ENCODE data around the gene ANKEF1.

ANKEF1 gene

DNA sequence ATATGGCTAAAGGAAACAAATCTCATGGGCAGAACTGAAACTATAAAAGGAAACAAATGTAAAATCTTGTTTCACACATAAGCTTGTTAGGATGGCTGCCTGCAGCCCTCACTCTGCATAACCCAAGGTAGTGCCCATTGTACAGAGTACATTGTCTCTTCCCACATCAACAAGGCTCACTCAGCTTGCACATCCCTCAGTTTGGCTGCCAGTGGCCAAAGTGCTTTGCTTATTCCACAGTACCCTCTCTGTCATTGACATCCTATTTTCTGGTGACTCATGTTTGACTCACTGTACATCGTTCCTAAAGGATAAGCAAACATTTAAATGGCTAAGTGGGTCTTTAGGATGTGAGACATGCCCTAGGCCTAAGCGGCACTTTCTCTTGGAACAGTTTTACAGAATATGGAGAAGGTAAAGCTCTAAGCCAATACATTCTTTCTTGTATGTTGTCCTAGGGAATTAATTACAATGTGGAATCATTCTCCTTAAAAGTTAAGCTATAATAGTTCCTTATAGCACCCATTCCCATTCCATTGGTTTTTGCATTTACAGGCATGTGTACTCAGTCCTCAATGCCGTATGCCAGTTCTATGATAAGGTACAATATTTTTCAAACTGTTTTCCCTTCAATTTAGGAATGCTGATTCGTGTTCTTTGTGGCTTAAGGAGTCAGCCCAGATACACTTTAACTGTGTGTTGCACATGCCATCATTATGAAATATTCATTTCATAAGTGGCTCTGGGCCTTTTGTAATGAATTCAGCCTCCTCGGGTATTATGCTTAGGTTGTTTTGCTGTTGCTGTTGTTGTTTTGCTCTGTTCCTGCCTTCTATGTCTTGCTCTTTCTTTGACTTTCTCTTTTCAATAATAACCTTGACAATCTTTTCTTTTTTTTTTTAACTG lies 5.5 kb downstream of the ANKEF1 start:
- no peaks in the 10 kb centered on the region for H3K27me3 ChIP-seq (ENCODE audit: control insufficient read depth, insufficient read depth, low read length)
- no peaks in the 10 kb centered on the region for H3K36me3 ChIP-seq (ENCODE audit: control insufficient read depth, insufficient read depth, low read length)
- H3K9ac ChIP-seq (ENCODE audit: low read length) = no peak overlapping the region
- no peaks in the 10 kb centered on the region for H3K4me1 ChIP-seq (ENCODE audit: control insufficient read depth, insufficient read depth, low read length)
- H3K27ac ChIP-seq (ENCODE audit: low read depth, low read length) = no peak overlapping the region
- no peak overlapping the region for H3K4me3 ChIP-seq (ENCODE audit: low read length)

DNA sequence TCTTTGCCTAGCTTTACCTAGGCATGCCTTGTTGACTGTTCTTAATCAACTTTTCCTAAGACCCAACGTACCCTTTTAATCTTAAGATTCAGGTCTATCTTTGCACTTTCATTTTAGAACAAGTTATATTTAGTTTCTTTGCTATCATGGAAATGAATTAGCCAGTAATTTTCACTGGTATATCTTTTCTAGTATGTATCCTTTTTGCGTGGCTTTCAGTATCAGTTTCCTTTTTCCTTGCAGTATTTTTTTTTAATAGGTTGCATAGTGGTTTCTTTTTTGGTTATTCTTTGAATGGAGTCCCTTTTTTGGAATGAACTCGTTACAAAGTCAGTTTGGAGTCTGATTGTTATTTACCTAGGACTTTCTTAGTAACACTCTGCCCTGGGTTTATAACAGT lies 7.3 kb downstream of the ANKEF1 start:
- no peak overlapping the region for H3K4me3 ChIP-seq (ENCODE audit: low read length)
- H3K27ac ChIP-seq (ENCODE audit: low read depth, low read length) = no peak overlapping the region
- no peaks in the 10 kb centered on the region for H3K4me1 ChIP-seq (ENCODE audit: control insufficient read depth, insufficient read depth, low read length)
- H3K36me3 ChIP-seq (ENCODE audit: control insufficient read depth, insufficient read depth, low read length) = no peaks in the 10 kb centered on the region
- no peak overlapping the region for H3K9ac ChIP-seq (ENCODE audit: low read length)
- no peaks in the 10 kb centered on the region for H3K27me3 ChIP-seq (ENCODE audit: control insufficient read depth, insufficient read depth, low read length)

DNA sequence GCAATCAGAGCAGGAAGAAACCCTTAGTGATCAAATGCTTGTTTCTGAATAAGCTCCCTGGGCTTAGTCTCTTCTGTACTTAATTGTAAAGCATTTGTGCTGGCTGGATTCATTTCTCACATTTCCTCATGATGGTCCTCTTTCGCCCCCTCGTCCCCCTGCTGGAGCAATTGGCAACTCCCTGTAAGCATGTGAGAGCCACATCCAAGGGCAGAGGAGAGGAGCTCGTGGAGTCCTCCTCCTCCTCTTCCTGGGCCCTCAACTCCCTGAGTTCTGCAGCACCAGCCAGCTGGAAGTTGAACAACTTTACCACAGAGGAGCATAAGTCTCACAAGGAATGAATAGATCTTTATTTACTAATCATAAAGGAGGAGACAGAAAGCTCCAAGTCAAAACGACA lies 12.6 kb downstream of the ANKEF1 start:
- no peaks in the 10 kb centered on the region for H3K36me3 ChIP-seq (ENCODE audit: control insufficient read depth, insufficient read depth, low read length)

DNA sequence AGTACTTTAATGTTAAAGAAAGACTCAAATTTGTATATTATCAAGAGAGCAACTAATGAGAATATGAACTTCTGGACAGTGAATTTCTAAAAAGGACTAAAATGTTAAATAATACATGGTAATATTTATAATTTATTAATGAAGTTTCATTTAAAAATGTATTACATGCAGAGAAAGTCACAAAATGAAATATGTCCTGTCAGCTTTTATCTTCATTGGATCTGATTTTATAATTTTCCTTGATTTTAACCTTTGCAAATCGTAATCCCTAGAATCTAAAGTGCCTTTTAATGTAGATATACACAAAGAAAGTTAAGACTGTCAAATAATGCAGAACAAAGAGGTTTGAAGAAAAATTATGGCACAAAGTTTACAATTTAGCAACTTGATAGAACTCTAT lies 16.4 kb downstream of the ANKEF1 start:
- Histone ChIP-seq H3K9ac (ENCODE audit: low read length) (no peak overlapping the region), H3K36me3 (ENCODE audit: control insufficient read depth, insufficient read depth, low read length) (no peaks in the 10 kb centered on the region), H3K27me3 (ENCODE audit: control insufficient read depth, insufficient read depth, low read length) (no peaks in the 10 kb centered on the region), H3K27ac (ENCODE audit: low read depth, low read length) (no peak overlapping the region), H3K4me3 (ENCODE audit: low read length) (no peak overlapping the region), H3K4me1 (ENCODE audit: control insufficient read depth, insufficient read depth, low read length) (no peaks in the 10 kb centered on the region)

More for the DNA sequence above, 12.6 kb downstream of the ANKEF1 start:
- Histone ChIP-seq H3K4me3 (ENCODE audit: low read length) (no peak overlapping the region), H3K27me3 (ENCODE audit: control insufficient read depth, insufficient read depth, low read length) (no peaks in the 10 kb centered on the region), H3K27ac (ENCODE audit: low read depth, low read length) (no peak overlapping the region), H3K9ac (ENCODE audit: low read length) (no peak overlapping the region), H3K4me1 (ENCODE audit: control insufficient read depth, insufficient read depth, low read length) (no peaks in the 10 kb centered on the region)

DNA sequence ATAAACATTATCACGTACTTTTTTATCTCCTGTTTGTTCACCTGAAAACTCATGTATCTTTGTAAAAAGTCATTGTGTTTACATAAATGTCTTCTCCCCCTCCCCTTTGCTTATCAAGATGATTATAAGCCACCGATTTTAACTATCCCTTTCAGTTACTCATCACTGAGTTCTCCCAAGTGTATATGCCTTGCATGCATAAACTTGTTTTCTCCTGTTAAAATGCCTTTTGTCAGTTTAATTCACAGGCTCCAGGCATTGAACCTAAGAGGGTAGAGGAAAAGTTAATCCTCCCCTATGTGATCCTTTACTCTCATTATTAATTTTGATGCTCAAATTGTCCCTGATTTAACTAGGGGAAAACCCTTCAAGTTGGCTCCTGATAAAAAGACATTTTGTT lies 24.2 kb downstream of the ANKEF1 start:
- Histone ChIP-seq H3K4me1 (ENCODE audit: control insufficient read depth, insufficient read depth, low read length) (no peaks in the 10 kb centered on the region), H3K27me3 (ENCODE audit: control insufficient read depth, insufficient read depth, low read length) (no peaks in the 10 kb centered on the region), H3K9ac (ENCODE audit: low read length) (no peak overlapping the region), H3K27ac (ENCODE audit: low read depth, low read length) (no peak overlapping the region), H3K4me3 (ENCODE audit: low read length) (no peak overlapping the region), H3K36me3 (ENCODE audit: control insufficient read depth, insufficient read depth, low read length) (no peaks in the 10 kb centered on the region)

DNA sequence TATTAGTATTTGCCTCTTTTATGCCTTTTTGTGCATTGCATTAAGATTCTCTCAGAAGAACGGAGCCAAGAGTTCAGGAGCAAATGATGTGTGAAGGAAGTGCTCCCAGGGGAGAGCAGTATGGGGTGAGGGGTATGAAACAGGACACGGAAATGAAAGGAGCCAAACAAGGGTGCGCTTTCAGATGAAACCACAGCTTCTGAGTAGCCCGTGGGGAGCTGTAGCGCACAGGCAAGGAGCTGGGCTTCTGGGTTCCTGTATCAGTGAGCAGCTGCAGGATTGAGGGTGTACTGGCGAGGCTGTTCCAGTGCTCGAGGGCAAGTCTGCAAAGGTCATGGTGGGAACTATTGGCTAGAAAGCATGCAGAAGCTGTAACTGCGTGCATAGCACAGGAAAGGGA lies 25.4 kb downstream of the ANKEF1 start:
- H3K36me3 ChIP-seq (ENCODE audit: control insufficient read depth, insufficient read depth, low read length) = no peaks in the 10 kb centered on the region

DNA sequence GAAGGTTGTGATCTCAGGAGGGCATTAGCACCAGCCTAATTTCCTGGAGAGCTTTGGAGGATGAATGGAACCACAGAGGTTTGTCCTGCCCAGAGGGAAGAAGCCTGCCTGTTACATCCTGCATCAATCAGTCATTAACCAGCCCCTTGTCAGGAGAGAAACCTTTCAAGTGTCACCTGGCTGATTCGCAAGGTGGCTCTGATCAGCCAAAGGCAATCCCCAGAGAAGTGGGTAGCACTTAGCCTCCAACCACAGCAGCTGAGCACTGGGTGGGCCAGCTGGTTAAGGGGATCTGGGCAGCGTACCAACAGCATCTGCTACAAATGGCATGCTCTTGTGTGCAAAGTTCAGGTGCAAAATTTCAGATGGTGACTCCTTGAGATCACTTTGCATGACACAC lies 26.9 kb downstream of the ANKEF1 start:
- no peaks in the 10 kb centered on the region for H3K36me3 ChIP-seq (ENCODE audit: control insufficient read depth, insufficient read depth, low read length)
- no peak overlapping the region for H3K4me3 ChIP-seq (ENCODE audit: low read length)
- no peak overlapping the region for H3K27ac ChIP-seq (ENCODE audit: low read depth, low read length)
- H3K9ac ChIP-seq (ENCODE audit: low read length) = no peak overlapping the region
- H3K27me3 ChIP-seq (ENCODE audit: control insufficient read depth, insufficient read depth, low read length) = no peaks in the 10 kb centered on the region
- H3K4me1 ChIP-seq (ENCODE audit: control insufficient read depth, insufficient read depth, low read length) = no peaks in the 10 kb centered on the region

More for the DNA sequence above, 25.4 kb downstream of the ANKEF1 start:
- no peaks in the 10 kb centered on the region for H3K4me1 ChIP-seq (ENCODE audit: control insufficient read depth, insufficient read depth, low read length)
- H3K9ac ChIP-seq (ENCODE audit: low read length) = no peak overlapping the region
- no peak overlapping the region for H3K4me3 ChIP-seq (ENCODE audit: low read length)
- H3K27ac ChIP-seq (ENCODE audit: low read depth, low read length) = no peak overlapping the region
- no peaks in the 10 kb centered on the region for H3K27me3 ChIP-seq (ENCODE audit: control insufficient read depth, insufficient read depth, low read length)

DNA sequence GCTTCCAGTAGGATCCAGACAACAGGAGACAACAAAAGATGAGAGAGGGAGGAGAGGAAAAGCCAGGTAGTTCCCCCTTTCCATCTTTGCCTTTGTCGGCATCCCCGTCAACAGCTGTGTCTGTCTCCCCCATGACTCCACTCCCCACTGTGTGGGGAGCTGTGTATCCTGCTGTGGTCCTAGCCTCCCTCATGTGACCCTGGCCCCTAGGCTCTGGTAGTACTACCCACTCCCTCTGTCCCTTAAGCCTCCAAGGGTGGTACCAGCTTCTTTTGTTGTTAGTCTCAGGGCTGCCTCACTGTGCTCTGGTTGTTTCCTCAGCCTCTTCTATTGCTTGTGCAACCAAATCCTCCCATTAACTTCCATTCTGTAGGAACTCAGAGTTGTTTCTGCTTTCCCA lies 28.7 kb downstream of the ANKEF1 start:
- no peaks in the 10 kb centered on the region for H3K36me3 ChIP-seq (ENCODE audit: control insufficient read depth, insufficient read depth, low read length)
- no peaks in the 10 kb centered on the region for H3K4me1 ChIP-seq (ENCODE audit: control insufficient read depth, insufficient read depth, low read length)
- H3K27me3 ChIP-seq (ENCODE audit: control insufficient read depth, insufficient read depth, low read length) = no peaks in the 10 kb centered on the region
- H3K27ac ChIP-seq (ENCODE audit: low read depth, low read length) = no peak overlapping the region
- no peak overlapping the region for H3K9ac ChIP-seq (ENCODE audit: low read length)
- no peak overlapping the region for H3K4me3 ChIP-seq (ENCODE audit: low read length)

DNA sequence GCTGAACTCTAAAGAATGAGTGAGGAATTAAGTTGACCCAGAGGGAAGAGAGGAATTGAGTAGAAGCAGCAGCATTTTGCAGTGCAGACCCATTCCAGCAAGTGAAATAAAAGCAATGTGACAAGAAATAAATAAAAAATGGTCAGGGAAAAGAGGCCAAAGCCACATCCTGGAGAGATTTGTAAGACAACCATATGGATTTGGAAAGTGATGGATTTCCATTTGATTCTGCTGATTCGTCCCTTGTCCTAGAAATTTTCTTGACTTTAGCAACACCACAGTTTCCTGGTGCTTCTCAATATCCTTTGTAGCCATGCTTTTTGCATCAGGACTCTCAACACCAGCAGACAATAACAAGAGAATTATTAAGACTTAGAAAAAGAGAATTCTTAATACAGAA lies 29.8 kb downstream of the ANKEF1 start:
- H3K27ac ChIP-seq (ENCODE audit: low read depth, low read length) = no peak overlapping the region
- no peaks in the 10 kb centered on the region for H3K36me3 ChIP-seq (ENCODE audit: control insufficient read depth, insufficient read depth, low read length)
- no peaks in the 10 kb centered on the region for H3K27me3 ChIP-seq (ENCODE audit: control insufficient read depth, insufficient read depth, low read length)
- no peaks in the 10 kb centered on the region for H3K4me1 ChIP-seq (ENCODE audit: control insufficient read depth, insufficient read depth, low read length)
- no peak overlapping the region for H3K4me3 ChIP-seq (ENCODE audit: low read length)
- H3K9ac ChIP-seq (ENCODE audit: low read length) = no peak overlapping the region

DNA sequence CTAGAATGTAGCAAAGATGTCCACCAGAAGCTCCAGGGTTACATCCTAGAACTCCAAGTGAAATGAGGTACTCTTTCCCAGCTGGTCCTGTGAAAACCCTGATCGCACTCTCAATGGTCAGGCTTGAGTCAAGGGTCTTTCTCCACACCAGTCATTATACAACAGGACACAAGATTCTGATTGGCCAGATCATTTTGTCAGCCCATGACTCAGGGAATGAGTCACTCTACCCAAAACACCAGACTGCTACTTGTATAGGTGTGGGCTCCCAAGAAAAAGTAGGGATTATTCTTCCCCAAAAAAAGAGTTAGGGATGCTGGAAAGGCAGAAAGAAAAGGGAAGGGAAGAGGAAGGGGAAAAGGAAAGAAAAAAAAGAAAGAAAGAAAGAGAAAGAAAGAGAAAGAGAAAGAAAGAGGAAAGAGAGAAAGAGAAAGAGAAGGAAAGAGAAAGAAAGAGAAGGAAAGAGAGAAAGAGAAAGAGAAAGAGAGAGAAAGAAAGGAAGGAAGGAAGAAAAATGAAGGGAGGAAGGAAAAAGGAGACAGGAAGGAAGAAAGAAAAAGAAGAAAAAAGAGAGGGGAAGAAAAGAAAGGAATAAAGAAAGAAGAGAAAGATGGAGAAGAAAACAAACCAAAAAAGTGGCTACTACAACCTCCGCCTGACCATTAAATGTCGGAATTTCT lies 30.5 kb downstream of the ANKEF1 start:
- Histone ChIP-seq H3K36me3 (ENCODE audit: control insufficient read depth, insufficient read depth, low read length) (no peaks in the 10 kb centered on the region), H3K9ac (ENCODE audit: low read length) (no peak overlapping the region), H3K27ac (ENCODE audit: low read depth, low read length) (no peak overlapping the region), H3K4me3 (ENCODE audit: low read length) (no peak overlapping the region), H3K27me3 (ENCODE audit: control insufficient read depth, insufficient read depth, low read length) (no peaks in the 10 kb centered on the region), H3K4me1 (ENCODE audit: control insufficient read depth, insufficient read depth, low read length) (no peaks in the 10 kb centered on the region)

DNA sequence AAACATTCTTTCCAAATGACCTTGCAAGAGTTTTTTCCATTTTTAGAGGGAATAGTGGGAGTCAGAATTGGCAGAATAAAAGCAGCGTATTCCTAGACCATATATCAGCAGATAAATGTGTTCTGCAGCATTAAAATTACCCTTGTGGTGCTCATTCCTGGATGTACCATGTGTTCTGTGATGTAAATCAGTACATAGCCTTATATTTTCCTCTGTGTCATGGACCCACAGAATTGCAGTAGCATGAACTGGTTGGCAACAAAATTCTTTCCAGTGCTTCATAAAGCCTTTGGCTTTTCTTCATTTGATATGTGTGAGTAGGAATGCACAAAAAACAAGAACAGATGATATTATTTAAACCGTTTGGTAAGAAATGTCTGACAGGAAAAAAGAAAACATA lies 32.5 kb downstream of the ANKEF1 start:
- no peaks in the 10 kb centered on the region for H3K36me3 ChIP-seq (ENCODE audit: control insufficient read depth, insufficient read depth, low read length)
- no peak overlapping the region for H3K9ac ChIP-seq (ENCODE audit: low read length)

DNA sequence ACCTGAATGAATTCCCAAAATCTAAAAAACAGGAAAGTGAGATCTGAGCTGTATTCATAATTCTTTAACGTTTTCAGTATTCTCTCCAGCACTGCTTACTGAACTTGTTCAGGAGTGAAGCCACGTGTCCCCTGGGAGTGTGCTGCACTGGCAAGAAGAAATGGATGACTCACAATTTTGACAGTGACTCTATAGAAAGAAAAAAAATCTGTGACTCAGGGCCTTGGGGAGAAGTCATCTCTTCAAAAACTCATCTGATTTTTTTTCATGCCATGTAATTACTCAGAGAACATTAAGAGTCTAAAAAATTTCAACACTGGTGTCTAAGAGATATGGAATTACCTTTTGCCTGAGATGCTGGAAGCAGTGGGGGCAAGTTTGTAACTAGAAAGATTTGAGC lies 39.7 kb downstream of the ANKEF1 start:
- Histone ChIP-seq H3K4me1 (ENCODE audit: control insufficient read depth, insufficient read depth, low read length) (no peaks in the 10 kb centered on the region), H3K27ac (ENCODE audit: low read depth, low read length) (no peak overlapping the region), H3K9ac (ENCODE audit: low read length) (no peak overlapping the region), H3K27me3 (ENCODE audit: control insufficient read depth, insufficient read depth, low read length) (no peaks in the 10 kb centered on the region), H3K4me3 (ENCODE audit: low read length) (no peak overlapping the region), H3K36me3 (ENCODE audit: control insufficient read depth, insufficient read depth, low read length) (no peaks in the 10 kb centered on the region)

More for the DNA sequence above, 32.5 kb downstream of the ANKEF1 start:
- Histone ChIP-seq H3K27ac (ENCODE audit: low read depth, low read length) (no peak overlapping the region), H3K27me3 (ENCODE audit: control insufficient read depth, insufficient read depth, low read length) (no peaks in the 10 kb centered on the region), H3K4me1 (ENCODE audit: control insufficient read depth, insufficient read depth, low read length) (no peaks in the 10 kb centered on the region), H3K4me3 (ENCODE audit: low read length) (no peak overlapping the region)

DNA sequence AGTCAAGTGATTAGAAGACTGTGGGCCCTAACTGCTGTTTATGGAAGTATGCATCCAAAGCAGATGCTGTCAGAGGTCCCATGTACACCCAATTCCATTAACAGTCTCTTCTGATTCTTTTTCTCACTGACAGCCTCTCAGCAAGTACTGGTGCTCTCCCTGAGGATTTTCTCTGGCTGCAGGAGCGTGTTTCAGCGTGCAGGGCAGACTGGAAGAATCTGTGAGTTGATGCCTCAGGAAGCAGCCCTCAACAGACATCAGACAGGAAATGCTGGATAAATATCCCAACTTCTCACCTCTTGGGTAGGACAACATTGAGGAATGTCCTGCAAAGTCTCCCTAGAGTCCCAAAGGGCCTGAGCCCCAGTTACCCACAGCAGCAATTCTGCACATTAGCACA lies 40.8 kb downstream of the ANKEF1 start:
- H3K9ac ChIP-seq (ENCODE audit: low read length) = no peak overlapping the region
- H3K27ac ChIP-seq (ENCODE audit: low read depth, low read length) = no peak overlapping the region
- H3K4me3 ChIP-seq (ENCODE audit: low read length) = no peak overlapping the region
- H3K4me1 ChIP-seq (ENCODE audit: control insufficient read depth, insufficient read depth, low read length) = no peaks in the 10 kb centered on the region
- H3K36me3 ChIP-seq (ENCODE audit: control insufficient read depth, insufficient read depth, low read length) = no peaks in the 10 kb centered on the region
- H3K27me3 ChIP-seq (ENCODE audit: control insufficient read depth, insufficient read depth, low read length) = no peaks in the 10 kb centered on the region

Data from rectal smooth muscle tissue (tissue), 1 donor.